GM21619 (cell line): ENCODE measurements around the gene GTPBP2.

Experiments used
- ATAC-seq: cut with Tn5 transposase; IDR thresholded peaks from one replicate; pipeline ENCODE4 v1.9.1; 2021; ENCODE audit not compliant: unreplicated experiment

The GTPBP2 gene

GRCh38 chr6:43579171-43579570 is 49.9 kb downstream of the GTPBP2 start:
- ATAC-seq, result no peak

GRCh38 chr6:43578748-43579147 is 50.3 kb downstream of the GTPBP2 start:
- no peak for ATAC-seq

DNA sequence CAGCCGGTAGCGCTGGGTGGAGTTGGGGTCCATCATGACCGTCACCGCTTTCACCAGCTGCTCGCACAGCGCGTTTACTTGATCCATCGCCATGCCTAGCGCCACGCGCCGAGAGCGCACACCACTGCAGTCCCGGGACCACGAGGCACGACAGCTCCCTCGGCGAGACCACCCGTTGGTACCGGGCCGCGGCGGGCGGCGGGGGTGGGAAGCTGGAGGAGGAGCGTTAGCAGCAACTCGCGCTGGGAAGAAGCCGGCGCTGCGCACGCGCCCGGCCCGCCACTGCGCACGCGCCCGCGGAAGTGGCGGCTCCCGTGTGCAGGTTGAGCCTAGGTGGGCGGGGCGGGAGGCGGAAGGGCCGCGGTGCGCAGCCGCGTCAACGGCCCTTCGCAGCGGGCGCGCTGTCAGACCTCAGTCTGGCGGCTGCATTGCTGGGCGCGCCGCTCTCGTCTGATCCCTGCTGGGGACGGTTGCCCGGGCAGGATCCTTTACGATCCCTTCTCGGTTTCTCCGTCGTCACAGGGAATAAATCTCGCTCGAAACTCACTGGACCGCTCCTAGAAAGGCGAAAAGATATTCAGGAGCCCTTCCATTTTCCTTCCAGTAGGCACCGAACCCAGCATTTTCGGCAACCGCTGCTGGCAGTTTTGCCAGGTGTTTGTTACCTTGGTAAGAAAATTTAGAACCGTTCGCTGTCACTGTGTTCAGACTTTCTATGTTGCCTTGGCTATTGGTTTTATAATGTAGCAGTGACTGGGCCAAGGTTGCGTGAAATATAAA is 53.1 kb downstream of the GTPBP2 start, which contains the start of the genes POLH and XPO5:
TSS of gene POLH (plus strand) at position 414 of the 780 bp plus-strand sequence. CDS start 6,135 bp downstream, outside the sequence.
TSS of gene XPO5 (minus strand) at position 267 of the 780 bp plus-strand sequence. CDS start at position 93, 174 bp downstream.
- peak; percentile 85 for ATAC-seq

- ATAC-seq, result no peak
Observed at GRCh38 chr6:43575105-43575771, 53.8 kb downstream of the GTPBP2 start.

DNA sequence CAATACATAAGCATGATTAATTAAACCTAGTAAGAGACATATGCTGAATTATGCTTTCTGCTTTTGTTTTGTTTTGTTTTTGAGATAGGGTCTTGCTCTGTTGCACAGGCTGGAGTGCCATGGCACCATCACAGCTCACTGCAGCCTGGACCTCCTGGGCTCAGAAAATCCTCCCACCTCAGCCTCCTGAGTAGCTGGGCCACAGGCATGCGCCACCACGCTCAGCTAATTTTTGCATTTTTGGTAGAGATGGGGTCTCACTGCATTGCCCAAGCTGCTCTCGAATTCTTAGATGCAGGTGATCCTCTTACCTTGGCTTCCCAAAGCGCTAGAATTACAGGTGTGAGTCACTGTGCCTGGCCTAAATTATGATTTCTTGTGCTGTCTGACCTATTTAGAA is 57.0 kb downstream of the GTPBP2 start:
- ATAC-seq, result no peak

DNA sequence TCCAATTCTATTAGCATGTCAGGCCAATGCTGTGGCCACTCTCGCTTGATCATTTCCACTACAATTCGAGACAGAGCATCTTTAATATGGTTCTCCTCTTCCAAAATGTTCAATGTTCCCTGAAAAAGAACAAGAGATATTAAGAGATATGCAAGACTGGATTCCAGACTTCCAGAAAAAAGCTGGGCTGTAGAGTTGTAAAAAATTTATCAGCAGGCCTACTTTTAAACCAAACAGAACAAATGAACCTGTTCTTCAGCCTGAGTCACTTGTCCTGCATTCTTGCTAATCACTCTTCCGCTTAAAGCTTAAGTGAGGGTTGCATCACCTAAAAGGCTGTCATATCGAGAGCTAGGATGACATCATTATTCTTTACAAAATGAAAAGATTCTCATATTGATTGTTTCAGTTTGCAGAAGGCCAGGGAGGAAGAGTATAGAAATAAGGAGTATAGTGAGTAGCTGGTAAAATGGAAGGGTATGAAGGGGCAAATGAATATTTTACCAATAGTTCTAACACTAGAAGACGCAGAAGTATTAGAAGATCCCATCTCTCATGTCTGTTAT is 58.1 kb downstream of the GTPBP2 start:
- no peak for ATAC-seq
